BLaER1 (cell line): ENCODE data around the gene INPP5A.

Experiments
- H3K27ac ChIP-seq: shearing (Covaris generic); formaldehyde crosslinking; 2 replicates; pipeline ENCODE4 v1.8.1; 2022
- H3K27me3 ChIP-seq: shearing (Covaris generic); formaldehyde crosslinking; 2 replicates; pipeline ENCODE4 v1.8.1; 2022
- H3K36me3 ChIP-seq: shearing (Covaris generic); formaldehyde crosslinking; 2 replicates; pipeline ENCODE4 v1.8.1; 2022
- H3K4me1 ChIP-seq: shearing (Covaris generic); formaldehyde crosslinking; 2 replicates; pipeline ENCODE4 v1.8.1; 2022
- H3K4me2 ChIP-seq: shearing (Covaris generic); formaldehyde crosslinking; 2 replicates; pipeline ENCODE4 v1.8.1; 2022
- H3K4me3 ChIP-seq: shearing (Covaris generic); formaldehyde crosslinking; 2 replicates; pipeline ENCODE4 v1.8.1; 2022
- H3K9ac ChIP-seq: shearing (Covaris generic); formaldehyde crosslinking; 2 replicates; pipeline ENCODE4 v1.8.1; 2022
- H3K9me3 ChIP-seq: shearing (Covaris generic); formaldehyde crosslinking; 2 replicates; pipeline ENCODE4 v1.8.1; 2022
- H4K20me1 ChIP-seq: shearing (Covaris generic); formaldehyde crosslinking; 2 replicates; pipeline ENCODE4 v1.8.1; 2022
- Cebpa-rat ChIP-seq: shearing (Covaris generic); IDR thresholded peaks from 2 replicates; pipeline ENCODE4 v1.8.1; 2022

Gene INPP5A

DNA sequence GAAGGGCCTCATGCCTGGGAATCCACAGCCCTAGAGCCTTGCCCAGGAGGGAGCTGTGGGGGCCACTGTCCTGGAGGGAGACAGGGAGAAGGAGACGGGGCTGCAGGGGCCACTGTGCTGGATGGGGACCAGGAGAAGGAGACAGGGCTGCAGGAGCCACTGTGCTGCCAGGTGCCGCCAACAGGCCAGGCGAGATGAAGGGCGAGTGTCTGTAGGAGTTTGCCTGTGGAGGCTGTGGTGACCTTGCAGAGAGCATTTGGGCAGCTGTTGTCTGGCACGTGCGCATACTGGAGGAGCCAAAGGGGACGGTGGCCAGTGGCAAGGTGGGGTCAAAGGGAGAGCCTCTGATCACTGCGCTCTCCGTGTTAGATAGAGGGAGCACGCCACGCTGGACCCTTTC, 169.1 kb downstream of the INPP5A start:
- Histone ChIP-seq H3K27ac (no peak overlapping the region), H4K20me1 (peaks cover 37% of the 10 kb centered on the region), H3K9ac (no peak overlapping the region), H3K36me3 (peaks cover 31% of the 10 kb centered on the region), H3K4me2 (peak overlapping the region; percentile 80), H3K4me3 (no peak overlapping the region), H3K9me3 (peaks cover 19% of the 10 kb centered on the region), H3K27me3 (no peaks in the 10 kb centered on the region), H3K4me1 (peaks cover 52% of the 10 kb centered on the region)
- no peak for TF ChIP-seq Cebpa-rat

DNA sequence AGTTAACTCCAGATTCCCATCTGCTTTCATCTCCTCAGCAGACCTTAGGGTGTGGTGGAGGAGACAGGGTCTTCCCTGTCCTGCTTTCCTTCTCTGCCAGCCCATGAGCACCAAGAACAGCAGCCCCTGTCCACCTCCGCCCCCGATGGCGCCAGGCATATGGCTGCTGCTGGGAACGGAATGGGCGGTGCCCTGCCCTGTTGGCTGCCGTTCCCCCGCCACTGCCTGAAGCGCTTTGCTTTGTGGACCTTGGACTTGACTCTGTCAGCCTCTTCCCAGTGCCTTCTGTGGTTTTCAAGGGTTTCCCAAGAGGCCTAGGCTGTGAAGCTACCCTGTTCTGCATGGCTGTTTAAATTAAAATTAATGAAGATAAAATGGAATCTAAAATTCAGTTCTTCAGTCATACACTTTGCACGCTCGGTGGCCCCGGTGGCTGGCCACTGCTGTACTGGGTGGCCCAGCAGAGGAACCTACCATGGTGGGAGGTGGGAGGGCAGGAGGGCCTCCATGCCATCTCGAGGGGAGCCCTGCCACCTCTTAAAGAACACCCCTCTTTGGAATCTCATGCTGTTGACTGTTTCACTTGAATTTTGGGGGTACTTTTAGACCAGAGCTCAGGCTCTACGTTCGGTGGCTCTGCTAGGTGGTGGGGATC, 169.7 kb downstream of the INPP5A start:
- peak overlapping the region; percentile 80 for H3K4me2 ChIP-seq
- H3K9me3 ChIP-seq, result peaks cover 19% of the 10 kb centered on the region
- H3K27me3 ChIP-seq, result no peaks in the 10 kb centered on the region
- no peak overlapping the region for H3K27ac ChIP-seq
- no peak overlapping the region for H3K9ac ChIP-seq
- H3K4me1 ChIP-seq, result peaks cover 50% of the 10 kb centered on the region
- H3K4me3 ChIP-seq, result no peak overlapping the region
- peaks cover 28% of the 10 kb centered on the region for H3K36me3 ChIP-seq
- TF ChIP-seq Cebpa-rat, result no peak
- peaks cover 37% of the 10 kb centered on the region for H4K20me1 ChIP-seq

DNA sequence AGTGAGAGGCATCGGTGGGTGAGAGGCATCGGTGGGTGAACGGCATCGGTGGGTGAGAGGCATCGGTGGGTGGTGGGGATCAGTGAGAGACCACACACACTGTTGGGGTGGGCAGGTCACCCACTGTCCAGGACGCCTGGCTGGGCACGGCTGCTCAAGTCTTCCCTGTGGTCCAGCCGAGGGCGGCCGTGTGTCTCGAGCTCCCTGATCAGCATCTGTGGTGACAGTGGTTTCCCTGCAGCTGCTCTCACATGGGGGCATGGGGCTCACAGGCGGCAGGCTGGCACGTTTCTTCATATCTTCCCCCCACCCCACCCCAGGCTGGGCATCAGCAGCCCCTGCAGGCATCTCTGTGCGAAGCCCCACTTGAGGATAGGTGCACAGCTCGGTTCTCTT, 170.2 kb downstream of the INPP5A start:
- Histone ChIP-seq H3K4me2 (peak overlapping the region; percentile 80), H3K27me3 (no peaks in the 10 kb centered on the region), H3K36me3 (peaks cover 30% of the 10 kb centered on the region)

DNA sequence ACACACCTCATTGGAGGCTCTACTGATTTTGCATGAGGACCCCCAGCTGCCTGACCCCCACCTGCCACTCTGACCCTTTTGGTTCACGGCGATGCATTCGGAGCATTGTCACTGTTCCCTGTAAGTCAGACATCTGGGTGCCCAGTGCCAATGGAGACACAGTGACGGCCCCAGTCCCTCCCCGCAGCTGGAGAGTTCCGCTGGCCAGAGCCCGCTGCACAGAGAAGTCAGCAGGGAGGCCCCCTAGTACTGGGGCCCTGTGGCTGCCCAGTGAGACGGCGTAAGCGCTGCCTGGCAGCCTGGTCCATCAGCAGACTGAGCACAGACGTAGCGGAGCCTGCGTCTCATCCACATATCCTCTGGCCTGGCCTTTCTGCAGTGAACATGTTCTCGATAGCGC, 170.9 kb downstream of the INPP5A start:
- Histone ChIP-seq H3K27me3 (no peaks in the 10 kb centered on the region), H3K36me3 (peaks cover 36% of the 10 kb centered on the region)

More for the DNA sequence above, 170.2 kb downstream of the INPP5A start:
- H3K27ac ChIP-seq, result no peak overlapping the region
- TF ChIP-seq Cebpa-rat, result no peak
- H3K4me1 ChIP-seq, result peaks cover 50% of the 10 kb centered on the region
- H3K9ac ChIP-seq, result no peak overlapping the region
- peaks cover 37% of the 10 kb centered on the region for H4K20me1 ChIP-seq
- H3K4me3 ChIP-seq, result no peak overlapping the region
- H3K9me3 ChIP-seq, result peaks cover 19% of the 10 kb centered on the region

DNA sequence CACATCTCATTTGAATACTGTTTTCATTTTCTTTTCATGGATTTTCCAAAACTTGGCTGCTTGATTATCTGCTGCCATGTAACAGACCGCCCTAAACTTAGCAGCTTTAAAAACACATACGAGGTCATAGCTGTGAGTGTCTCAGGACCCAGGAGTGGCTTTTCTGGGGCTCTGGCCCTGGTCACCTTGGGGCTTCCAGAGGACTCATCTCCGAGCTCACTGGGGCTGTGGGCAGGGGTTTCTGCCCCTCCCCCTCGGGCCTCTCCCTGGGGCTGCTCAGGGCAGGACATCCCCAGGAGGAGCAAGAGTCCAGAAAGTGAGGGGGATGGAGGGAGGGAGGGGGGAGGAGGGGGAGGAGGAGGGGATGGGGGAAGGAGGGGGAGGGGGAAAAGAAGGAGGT, 171.3 kb downstream of the INPP5A start:
- no peaks in the 10 kb centered on the region for H3K27me3 ChIP-seq
- no peak overlapping the region for H3K4me3 ChIP-seq
- no peak for TF ChIP-seq Cebpa-rat
- H3K27ac ChIP-seq, result no peak overlapping the region
- H4K20me1 ChIP-seq, result peaks cover 43% of the 10 kb centered on the region
- peaks cover 19% of the 10 kb centered on the region for H3K9me3 ChIP-seq
- no peak overlapping the region for H3K9ac ChIP-seq
- H3K4me2 ChIP-seq, result peak overlapping the region; percentile 80
- H3K36me3 ChIP-seq, result peaks cover 41% of the 10 kb centered on the region
- H3K4me1 ChIP-seq, result peaks cover 50% of the 10 kb centered on the region

More for the DNA sequence above, 170.9 kb downstream of the INPP5A start:
- no peak for TF ChIP-seq Cebpa-rat
- H3K4me3 ChIP-seq, result no peak overlapping the region
- no peak overlapping the region for H3K9ac ChIP-seq
- H3K4me2 ChIP-seq, result peak overlapping the region; percentile 80
- no peak overlapping the region for H3K27ac ChIP-seq
- peaks cover 19% of the 10 kb centered on the region for H3K9me3 ChIP-seq
- H4K20me1 ChIP-seq, result peaks cover 38% of the 10 kb centered on the region
- peaks cover 50% of the 10 kb centered on the region for H3K4me1 ChIP-seq

DNA sequence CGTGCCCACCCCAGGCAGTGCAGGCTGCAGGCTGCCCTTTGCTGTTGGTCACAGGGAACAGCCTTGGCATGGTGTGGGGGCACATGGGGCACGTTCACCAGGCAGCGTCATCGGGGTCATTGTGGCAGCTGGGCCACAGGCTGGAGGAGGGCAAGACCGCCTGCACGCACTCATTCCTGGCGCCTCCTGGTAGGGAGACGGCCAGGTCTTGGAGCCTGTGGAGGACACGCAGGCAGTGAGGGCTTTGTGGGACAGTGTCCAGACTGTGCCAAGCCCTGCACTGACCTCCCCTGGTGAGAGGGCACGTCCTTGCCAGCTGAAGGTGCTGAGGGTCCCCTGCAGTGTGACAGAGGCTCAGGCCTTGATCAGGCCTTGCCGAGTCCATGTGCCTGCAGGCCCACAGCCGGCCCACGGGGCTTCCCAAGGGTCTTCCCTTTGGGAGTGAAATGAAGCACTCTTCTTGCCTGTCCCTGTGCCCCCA, 171.9 kb downstream of the INPP5A start:
- Histone ChIP-seq H3K27me3 (no peaks in the 10 kb centered on the region), H3K27ac (no peak overlapping the region), H3K4me3 (no peak overlapping the region), H3K4me2 (peak overlapping the region; percentile 54), H3K36me3 (peaks cover 47% of the 10 kb centered on the region), H4K20me1 (peaks cover 49% of the 10 kb centered on the region), H3K9me3 (peaks cover 19% of the 10 kb centered on the region), H3K4me1 (peaks cover 44% of the 10 kb centered on the region), H3K9ac (no peak overlapping the region)
- no peak for TF ChIP-seq Cebpa-rat

DNA sequence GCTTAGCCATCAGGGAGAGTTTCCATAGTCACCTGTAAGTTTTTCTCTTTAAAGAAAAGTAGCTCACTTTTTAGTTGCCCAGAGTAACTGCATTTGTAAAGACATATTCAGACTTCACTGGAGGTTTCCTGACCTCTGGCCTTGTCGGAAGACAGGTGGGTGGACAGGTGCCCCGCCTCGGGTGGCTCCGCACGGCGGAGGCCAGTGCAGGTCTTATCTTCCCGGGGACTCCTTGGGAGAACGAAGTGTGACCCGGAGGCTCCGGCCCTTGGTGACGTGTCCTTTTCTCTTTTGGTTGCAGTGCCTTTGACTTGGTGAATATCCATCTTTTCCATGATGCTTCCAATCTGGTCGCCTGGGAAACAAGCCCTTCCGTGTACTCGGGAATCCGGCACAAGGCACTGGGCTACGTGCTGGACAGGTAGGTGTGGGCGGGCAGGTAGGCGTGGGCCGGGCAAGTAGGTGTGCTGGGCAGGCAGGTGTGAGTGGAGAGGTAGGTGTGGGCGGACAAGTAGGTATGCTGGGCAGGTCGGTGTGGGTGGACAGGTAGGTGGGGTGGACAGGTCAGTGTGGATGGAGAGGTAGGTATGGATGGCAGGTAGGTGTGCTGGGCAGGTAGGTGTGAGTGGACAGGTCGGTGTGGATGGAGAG, 172.6 kb downstream of the INPP5A start:
- peaks cover 43% of the 10 kb centered on the region for H3K36me3 ChIP-seq

DNA sequence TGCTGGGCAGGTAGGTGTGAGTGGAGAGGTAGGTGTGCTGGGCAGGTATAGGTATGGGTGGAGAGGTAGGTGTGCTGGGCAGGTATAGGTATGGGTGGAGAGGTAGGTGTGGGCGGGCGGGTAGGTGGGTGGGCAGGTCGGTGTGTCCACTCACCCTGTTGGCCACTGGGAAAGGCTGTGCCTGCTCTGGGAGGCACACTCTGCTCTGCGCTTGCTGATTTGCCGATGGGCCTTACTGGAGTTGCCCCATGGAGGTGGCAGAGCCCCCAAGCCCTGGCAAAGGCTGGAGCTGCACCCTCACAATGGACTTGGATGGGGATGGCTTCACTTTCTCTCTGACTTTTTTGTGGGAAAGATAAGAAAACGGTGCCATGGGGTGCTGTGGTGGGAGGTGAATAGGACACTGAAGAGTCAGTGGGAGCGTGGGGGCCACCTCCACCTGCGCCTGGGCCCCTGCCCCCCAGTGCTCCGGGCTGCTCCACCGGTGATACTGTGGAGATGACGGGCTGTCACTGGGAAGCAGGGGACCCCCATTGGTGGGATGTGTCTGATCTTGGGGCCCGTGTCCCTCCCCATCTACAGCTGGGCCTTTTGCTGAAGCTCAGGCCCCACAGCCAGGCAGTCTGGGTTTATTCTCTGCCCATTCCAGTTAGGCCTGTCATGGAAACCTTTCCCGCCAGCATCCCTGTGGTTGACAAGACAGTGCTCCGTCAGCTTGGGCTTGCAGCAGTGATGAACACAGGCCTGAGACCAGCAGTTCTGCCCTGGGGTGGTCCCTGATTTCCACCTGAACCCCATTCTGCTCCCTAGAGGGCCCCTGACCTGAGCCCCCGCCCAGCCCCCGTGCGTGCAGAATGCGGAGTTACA, 173.4 kb downstream of the INPP5A start:
- Histone ChIP-seq H3K9me3 (peaks cover 7% of the 10 kb centered on the region), H3K4me1 (peaks cover 36% of the 10 kb centered on the region), H3K36me3 (peaks cover 41% of the 10 kb centered on the region), H3K9ac (no peak overlapping the region), H3K27ac (no peak overlapping the region), H3K4me3 (no peak overlapping the region), H3K4me2 (no peak overlapping the region), H3K27me3 (no peaks in the 10 kb centered on the region), H4K20me1 (peaks cover 49% of the 10 kb centered on the region)
- TF ChIP-seq Cebpa-rat, result no peak

More for the DNA sequence above, 172.6 kb downstream of the INPP5A start:
- TF ChIP-seq Cebpa-rat, result no peak
- H3K4me1 ChIP-seq, result peaks cover 37% of the 10 kb centered on the region
- H3K4me3 ChIP-seq, result no peak overlapping the region
- H3K27ac ChIP-seq, result no peak overlapping the region
- H3K4me2 ChIP-seq, result peak overlapping the region; percentile 54; the same call in 1 of the 2 replicates
- peaks cover 15% of the 10 kb centered on the region for H3K9me3 ChIP-seq
- no peaks in the 10 kb centered on the region for H3K27me3 ChIP-seq
- H4K20me1 ChIP-seq, result peaks cover 49% of the 10 kb centered on the region
- H3K9ac ChIP-seq, result no peak overlapping the region

DNA sequence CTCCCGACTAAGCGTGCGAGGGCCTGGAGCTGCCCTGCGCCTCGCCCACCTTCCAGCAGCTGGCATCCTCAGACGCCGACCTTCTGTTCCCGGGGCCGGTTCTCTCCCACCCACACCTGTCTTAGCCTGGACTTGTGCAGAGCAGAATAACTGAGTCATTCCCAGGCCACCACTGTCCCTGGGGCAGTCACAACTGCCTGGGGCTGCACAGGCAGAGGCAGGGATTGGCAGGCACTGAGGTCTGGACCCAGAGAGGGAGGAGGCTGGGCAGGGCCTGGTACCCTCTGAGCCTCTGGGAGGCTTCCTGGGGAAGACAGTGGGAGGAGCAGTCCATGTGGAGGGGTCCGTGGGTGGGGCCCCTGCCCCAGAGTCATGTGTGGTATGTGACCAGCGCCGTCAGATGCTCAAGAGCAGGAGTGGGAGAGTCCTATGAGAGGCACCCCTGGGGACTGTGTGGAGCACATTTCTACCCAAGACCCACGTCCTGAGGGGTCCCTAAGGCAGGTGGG, 174.1 kb downstream of the INPP5A start:
- Histone ChIP-seq H3K4me3 (no peak overlapping the region), H3K36me3 (peaks cover 43% of the 10 kb centered on the region; the same call in 1 of the 2 replicates), H3K27me3 (no peaks in the 10 kb centered on the region), H3K4me2 (no peak overlapping the region), H3K9me3 (peaks cover under 1% of the 10 kb centered on the region; the same call in 1 of the 2 replicates), H3K27ac (no peak overlapping the region), H4K20me1 (peaks cover 47% of the 10 kb centered on the region), H3K4me1 (peaks cover 33% of the 10 kb centered on the region), H3K9ac (no peak overlapping the region)
- no peak for TF ChIP-seq Cebpa-rat
